GM19035 (cell line): ENCODE data around the gene TMEM161B.
"Not testable (repeated sequence)": the region's sequence is repeated elsewhere in the genome, so short reads cannot be mapped to it uniquely, and the experiment has no call there.

Experiments used
- ATAC-seq: cut with Tn5 transposase; IDR thresholded peaks from one replicate; pipeline ENCODE4 v1.9.1; 2021; ENCODE audit not compliant: unreplicated experiment

TMEM161B gene

DNA sequence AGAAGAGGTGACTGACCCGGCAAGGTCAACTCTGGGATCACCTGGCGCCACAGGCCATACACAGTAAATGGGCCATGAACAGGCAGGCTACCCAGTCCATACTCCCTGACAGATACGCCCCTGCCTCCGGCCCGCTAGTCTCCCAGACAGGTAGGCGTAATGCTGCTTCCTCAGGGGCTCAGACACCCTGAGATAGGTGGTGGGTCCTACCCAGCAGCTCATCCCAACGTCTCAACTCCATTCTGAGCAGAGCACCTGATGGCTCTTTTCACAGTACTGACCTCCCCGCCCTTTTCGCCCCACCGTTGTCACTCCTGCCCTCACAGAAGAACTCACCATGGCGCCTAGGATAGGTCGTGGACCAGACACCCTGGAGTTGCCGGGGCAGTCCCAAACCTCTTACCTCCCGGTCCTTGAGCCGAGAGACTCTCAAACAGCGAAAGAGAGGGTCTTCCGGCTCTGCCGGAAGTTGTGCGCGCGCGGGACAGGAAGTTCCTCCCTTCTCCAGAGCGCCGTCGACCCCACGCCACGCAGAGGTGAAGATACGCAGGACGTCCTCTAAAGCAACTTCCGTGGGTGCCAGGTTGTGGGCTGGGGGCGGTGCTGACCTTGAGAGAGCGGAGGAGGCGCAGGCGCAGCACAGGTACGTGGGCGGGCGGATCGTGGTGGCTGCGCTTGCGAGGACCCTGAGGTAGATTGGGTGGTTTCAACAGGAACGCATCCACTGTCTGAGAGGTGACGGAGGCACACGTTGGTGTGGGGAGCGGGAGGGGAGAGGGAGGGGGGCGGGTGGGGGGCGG is at the start of gene TMEM161B:
TMEM161B (minus strand) TSS at position 461 of the 800 bp plus-strand sequence; CDS start at position 339, 122 bp downstream.
- ATAC-seq = peak; percentile 100

DNA sequence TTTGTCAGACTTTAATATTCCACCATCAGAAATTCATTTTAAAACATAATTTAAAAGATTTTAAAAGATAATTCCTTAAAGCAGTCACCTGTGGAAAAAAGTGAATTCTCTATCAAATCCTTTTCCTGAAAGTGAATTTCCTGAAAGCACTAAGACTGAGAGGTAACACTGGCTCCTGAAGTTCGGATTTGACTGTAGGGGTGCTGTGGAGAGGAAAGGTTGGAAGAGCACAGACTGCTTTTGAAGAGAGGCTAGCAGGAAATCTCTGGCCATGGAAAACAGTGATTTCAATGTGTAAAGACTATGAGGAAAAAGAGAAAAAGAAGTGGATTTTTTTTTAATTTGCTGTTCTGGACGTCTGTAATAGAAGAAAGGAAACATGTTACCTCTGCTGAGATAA is 35.7 kb upstream of the TMEM161B start:
- no peak for ATAC-seq

DNA sequence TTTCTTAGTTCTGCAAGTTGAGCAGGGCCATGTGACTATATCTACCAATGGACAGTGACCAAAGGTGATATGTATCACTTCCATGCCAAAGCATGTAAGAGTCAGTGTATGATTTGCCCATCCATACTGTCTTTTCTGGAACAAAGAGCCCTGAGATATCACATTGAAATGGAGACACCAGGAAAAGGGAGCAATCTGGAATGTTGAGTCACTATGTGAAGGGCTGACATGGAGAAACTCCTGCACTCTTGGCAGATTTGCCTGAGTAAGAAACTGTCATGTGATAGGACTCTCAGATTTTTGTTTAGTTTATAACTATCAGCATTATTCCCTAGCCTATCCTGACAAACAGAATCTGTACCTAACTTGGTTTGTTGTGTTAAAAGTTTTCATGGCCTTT is 29.8 kb upstream of the TMEM161B start:
- no peak for ATAC-seq

DNA sequence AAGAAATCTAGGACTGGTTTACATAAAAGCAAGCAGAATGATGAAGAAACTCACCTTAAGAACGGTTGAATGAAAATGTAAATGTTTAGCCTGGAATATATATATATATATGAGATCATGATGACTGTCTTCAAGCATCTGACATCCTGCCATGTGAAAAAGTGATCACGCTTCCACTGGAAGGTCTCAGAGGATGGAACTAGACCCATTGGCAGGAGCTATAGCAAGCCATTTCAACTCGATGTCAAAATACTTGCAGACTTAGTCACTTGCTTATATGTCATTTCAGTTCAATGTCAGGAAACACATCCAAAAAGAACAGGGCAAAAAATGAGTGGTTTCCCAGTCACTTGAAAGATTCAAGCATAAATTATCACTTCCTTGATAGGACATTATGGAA is 22.2 kb upstream of the TMEM161B start:
- no peak for ATAC-seq

DNA sequence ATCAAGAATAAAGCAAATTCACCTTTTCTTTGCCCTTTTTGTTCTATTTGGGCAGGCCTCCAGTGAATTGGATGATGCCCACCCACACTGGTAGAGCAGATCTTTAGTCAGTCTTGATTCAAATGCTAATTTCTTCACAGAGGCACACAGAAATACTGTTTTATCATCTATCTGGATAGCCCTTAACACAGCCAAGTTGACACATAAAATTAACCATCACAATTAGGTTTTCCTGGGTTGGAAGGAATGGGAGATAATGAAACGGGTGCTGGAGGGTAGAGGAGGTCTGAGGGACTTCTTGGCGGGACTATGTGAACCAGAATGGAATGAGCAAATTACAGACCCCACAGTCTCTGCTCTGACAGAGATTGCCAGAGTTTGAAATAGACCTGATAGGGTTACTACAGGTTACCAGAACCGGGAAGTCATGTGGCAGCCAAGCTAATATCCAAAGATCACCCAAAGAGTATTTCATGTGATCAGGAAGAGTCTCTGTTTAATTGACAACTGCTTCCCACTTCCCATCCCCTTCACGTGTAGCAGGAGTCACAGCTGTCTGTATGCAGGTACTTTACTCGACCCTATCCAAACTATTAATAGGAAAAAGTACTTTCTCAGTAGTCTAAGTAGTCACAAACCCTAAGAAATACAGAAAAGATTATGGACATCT is 20.0 kb upstream of the TMEM161B start:
- ATAC-seq = no peak

DNA sequence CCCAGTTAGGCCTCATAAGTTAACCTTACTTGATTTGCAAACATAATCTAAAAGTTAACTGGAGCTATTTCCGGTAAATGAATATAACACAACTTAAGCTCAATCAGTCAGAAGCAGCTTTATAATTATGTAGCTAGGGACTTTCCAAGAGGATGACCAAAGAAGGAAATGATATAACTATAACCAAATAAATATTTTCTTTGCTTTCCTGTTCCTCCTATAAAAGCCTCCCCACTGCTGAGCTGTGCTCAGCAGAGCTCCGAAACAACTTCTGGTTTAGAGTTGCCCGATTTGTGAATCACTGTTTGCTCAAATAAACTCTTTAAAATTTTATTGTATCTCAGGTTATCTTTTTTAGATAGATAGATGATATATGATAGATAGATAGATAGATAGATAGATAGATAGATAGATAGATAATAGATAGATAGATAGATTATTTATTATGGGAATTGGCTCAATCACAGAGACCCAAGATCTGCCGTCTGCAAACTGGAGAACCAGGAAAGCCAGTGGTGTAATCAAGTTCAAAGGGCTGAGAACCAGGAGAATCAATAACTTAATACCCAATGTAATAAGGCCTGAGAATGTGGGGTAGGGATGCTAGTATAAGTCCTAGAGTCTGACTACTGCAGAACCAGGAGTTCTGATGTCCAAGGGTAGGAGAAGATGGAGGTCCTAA is 19.3 kb upstream of the TMEM161B start:
- no peak for ATAC-seq

DNA sequence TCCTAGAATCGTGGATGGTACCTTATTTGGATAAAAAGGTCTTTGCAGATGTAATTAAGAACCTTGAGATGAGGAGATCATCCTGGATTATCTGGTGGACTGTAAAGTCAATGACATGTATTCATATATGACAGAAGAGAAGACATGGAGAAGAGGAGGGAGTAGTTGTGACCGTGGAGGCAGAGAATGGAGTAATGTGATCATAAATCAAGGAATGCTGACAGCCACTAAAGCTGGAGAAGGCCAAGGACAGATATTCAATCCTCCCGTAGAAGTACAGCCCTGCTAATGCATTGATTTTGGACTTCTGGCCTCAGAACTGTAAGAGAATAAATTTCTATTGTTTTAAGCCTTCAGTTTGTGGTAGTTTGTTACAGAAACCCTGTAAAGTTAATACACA is 18.7 kb upstream of the TMEM161B start:
- no peak for ATAC-seq

DNA sequence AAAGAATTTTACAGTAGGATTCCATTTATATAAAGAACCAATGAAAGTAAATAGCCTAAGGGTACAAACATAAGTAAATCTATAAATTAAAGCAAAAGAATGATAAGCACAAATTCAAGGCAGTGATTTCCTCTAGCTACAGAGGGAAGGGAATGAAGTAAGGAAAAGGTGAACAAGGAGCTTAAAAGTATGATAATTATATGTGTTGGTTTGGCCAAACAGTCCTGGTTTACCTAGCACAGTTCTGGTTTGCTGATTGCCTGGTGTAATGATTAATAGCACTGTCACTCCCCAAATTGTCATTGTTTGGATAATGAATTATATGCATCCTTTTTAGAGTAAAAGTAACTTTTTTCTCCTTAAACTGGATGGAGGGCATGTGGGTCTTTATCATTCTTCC is 15.0 kb upstream of the TMEM161B start:
- ATAC-seq = no peak

DNA sequence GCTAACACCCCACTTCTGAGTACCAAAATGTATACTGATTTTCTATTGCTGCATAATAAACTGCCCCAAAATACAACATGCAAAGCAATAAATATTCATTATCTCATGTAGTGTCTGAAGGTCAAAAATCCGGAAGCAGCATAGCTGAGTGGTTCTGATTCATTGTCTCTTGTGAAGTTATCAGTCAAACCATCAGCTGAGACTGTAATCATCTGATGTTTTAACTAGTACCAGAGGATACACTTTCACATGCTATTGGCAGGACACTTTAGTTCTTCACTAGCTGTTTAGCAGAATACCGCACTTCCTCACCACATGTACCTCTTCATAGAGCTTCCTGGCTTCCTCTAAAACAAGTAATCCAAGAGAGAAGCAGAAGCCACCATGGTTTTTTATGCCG is 12.7 kb upstream of the TMEM161B start:
- ATAC-seq = no peak

DNA sequence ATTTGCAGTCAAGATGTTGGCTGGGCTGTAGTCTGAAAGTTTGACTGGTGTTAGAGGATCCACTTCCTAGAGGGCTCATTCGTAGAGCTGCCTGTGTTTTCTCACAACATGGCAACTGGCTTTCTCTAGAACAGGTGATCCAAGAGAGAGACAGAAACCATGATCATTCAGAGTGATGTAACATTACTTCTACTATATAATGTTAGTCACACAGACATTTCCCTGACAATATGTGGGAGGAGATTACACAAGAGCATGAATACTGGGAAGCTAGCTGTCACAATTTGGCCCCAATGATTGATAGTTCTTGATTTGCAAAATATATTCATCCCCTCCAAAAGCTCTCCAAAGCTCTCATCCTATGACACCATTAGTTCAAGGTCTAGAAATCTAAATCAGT is 10.9 kb upstream of the TMEM161B start:
- ATAC-seq = no peak

DNA sequence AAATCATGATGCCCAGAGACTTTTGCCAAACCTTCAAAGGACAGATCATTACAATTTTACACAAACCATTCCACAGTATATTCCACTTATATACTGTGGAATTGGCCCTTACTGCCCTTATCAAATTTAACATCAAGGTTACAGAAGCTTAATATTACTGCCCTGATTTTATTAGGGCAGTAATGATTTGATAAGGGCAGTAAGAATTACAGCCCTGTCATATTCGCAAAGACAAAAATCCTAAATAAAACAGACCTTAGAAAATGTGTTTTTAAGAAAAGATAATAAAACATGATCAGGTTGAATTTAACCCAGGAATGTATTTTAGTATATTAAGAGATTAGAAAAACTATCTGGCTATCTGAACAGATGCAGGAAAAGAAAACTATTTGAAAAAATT is 7.7 kb upstream of the TMEM161B start:
- no peak for ATAC-seq

DNA sequence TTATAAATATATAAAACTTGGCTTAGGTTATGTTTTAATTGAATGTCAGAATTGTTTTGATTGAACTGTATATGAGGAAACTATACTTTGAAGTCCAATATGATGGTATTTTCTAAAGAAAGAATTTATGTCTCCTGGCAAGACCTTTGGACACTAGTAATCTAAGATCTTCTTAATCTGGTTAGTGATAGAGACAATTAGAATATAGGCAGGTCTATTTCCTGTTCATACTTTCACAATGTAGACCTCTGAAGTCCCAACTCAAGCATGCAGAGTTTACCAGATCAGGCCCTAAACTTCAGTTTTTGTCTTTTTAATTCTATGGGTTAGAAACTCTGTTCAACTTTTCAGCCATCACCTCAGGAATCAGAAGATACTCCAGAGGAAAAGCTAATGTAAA is 6.9 kb upstream of the TMEM161B start:
- no peak for ATAC-seq

DNA sequence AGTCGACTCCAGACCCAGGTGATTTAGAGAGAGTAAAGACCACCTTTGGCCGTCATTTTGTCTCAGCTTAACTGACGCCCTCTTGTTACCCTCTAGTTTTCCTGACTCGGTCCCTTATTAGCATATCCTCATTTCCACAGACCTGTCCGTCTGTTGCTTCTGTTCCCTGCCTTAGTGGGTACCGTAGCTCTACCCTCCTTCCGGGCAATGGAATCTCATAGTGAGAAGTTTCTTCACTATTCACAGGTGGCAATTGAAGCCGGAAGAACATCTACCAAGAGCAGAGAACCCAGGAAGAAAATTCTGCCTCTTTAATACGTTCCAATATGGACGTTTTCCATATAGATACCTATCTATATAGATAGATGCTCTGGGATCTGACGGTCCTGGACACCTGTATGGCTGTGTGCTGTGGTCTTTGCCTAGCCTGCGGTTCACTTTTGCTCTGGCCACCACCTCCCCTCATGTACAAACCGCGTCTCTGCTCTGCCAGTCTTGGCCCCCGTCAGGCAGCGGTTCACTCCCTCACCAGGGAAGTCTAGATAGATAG is 652 bp upstream of the TMEM161B start:
- ATAC-seq = peak; percentile 14

DNA sequence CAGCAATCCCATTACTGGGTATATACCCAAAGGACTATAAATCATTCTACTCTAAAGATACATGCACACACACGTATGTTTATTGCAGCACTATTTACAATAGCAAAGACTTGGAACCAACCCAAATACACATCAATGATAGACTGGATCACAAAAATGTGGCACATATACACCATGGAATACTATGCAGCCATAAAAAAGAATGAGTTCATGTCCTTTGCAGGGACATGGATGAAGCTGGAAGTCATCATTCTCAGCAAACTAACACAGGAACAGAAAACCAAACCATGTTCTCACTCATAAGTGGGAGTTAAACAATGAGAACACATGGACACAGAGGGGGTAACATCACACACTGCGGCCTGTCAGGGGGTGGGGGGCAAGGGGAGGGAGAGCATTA is 4.1 kb downstream of the TMEM161B start:
- ATAC-seq = not testable (repeated sequence)

DNA sequence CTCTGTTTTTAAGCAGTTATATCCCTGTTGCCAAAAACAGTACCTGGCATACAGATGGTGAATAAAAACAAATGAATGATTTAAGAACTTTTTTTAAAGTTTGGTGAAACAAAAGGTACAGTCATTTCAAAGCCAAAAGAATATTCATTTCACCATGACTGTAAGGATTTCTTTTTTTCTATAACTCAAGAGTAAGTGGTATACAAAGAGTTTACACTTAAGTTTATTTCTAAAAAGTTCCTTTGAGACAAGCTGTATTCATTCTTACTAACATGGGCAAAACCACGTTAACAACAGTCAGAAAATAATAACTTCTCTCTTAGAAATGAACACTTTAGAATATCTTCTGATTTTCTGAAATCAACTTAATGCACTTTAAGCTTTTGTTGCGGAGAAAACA is 5.3 kb downstream of the TMEM161B start:
- no peak for ATAC-seq

DNA sequence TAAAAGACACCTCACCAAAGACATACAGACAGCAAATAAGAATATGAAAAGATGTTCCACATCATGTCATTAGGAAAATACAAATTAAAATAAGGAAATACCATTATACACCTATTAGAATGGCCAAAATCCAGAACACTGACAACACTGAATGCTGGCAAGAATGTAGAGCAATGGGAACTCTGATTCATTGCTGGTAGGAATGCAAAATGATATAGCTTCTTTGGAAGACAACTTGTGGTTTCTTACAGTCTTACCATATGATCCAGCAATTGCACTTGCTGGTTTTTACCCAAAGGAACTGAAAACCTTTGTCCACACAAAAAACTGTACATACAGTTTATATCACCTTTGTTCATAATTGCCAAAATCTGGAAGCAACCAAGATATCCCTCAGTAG is 6.5 kb downstream of the TMEM161B start:
- ATAC-seq = no peak

DNA sequence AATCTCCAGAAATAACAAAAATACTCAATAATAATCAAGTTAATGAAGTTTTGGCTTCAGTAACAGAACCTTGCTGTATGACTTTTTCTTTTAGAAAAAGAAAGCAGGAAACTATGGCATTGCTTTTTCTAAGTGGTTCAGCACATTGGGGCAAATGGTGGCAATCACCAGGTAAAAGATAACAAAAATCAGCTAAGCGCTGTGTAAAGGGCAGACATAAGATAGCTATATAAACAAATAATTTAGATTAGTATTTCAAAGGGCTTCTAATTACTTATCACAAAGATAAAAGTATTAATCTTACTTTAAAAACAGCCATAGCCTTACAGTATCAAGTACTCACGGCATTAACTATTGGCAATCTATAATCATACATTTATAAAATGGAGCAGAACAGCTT is 10.0 kb downstream of the TMEM161B start:
- no peak for ATAC-seq

DNA sequence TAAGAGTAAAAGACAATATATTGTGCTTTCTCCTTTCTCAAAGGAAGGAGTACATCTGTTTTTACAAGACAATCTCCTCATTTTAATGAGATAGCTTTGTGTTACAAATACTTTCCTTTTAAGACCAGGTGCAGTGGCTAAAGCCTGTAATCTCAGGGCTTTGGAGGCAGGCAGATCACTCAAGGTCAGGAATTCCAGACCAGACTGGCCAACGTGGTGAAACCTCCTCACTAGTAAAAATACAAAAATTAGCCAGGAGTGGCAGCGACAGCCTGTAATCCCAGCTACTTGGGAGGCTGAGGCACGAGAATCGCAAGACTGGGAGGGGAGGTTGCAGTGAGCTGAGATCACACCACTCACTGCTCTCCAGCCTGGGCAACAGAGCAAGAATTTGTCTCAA is 11.8 kb downstream of the TMEM161B start:
- ATAC-seq = no peak

DNA sequence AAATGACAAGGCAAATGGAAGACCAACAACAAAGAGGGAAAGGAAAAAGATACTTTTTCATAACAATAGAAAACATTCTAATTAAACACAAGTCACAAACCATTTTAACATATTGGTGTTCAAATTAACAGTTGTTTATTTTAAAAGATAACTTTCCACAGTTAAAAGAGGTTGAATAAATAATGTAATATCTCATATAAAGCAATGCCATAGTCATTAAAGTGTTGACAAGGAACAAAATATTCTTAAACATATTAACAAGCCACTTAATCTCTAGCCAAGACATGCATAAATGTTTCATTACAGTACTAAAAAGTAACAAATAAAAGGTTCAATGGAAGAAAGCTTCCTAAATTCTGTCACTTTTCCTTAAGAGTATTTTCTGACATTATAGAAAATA is 12.6 kb downstream of the TMEM161B start:
- no peak for ATAC-seq

DNA sequence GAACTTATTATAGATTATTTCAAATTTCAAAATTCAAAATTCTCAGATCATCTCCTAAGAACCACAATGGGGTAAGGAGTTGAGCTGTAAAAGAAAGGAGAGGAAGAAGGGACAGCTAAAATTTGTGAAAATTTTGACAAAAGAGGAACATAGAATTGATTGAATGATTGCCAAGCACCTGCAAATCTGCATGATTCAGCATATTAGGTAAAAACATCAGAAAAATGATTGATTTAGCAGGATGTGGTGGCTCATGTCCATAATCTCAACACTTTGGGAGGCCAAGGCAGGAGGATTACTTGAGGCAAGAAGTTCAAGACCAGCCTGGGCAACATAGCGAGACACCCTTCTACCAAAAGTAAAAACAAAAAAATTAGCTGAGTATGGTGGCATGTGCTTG is 14.3 kb downstream of the TMEM161B start:
- ATAC-seq = no peak

DNA sequence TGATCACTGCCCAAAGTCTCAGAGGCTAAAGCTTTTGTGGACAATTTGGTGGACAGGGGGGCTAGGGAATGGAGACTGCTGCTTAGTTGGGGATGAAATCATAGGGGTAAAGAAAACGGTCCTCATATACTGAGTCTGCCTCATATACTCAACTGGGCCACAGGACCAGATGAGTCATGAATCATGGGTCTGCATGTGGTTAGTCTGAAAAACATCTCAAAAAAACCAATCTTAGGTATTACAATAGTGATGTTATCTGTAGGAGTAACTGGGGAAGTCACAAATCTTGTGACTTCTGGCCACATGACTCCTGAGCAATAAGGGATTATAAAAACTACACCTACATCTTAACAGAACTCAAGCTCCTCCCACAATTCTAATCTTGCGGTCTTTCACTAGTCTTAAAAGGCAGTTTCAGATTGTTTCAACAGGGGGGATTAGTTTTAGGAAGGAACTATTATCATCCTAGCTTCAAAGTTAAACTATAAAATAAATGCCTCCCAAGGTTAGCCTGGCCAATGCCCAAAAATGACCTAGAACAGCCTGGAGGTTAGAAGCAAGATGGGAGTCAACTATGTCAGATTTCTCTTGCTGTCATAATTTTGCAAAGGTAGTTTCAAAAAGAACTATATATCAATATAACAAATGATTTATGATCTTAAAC is 17.5 kb downstream of the TMEM161B start:
- no peak for ATAC-seq
